ENCODE data around the gene KLF13. TPM values are rescaled to one million over a fixed set of nuclear protein-coding genes. Genes with fewer than 3 reads are reported as not detected.

KLF13 gene
- total and polyA plus RNA-seq, 2 donors (not counting 1 experiment from before 2014, with no cell fraction given): 39.6 to 42.9 TPM

- no peak overlapping the region for H3K4me2 ChIP-seq (ENCODE audit: extremely low read depth, insufficient read depth, low read length)
- no peaks in the 10 kb centered on the region for H4K20me1 ChIP-seq (ENCODE audit: control insufficient read depth, extremely low read depth, insufficient read depth, low read length)
- no peak for DNase-seq (ENCODE audit: low read depth in 2 of 2)
- peaks cover 8% of the 10 kb centered on the region for H3K4me1 ChIP-seq (ENCODE audit: control insufficient read depth, extremely low read depth, insufficient read depth, low read length)
- no peak overlapping the region for H3K27ac ChIP-seq (ENCODE audit: insufficient read depth, low read length)
- TF ChIP-seq CTCF (conservative IDR thresholded peaks at IDR 0.05 in 1 of 2, IDR thresholded peaks at IDR 0.05 in 1 of 2; ENCODE audit: low read depth in 1 of 2, low read length in 2 of 2) (no peak), EZH2 (IDR thresholded peaks at IDR 0.05; ENCODE audit: low read length, missing control alignments) (no peak)
- no peak overlapping the region for H2AFZ ChIP-seq (ENCODE audit: low read length)
- H3K79me2 ChIP-seq (ENCODE audit: control insufficient read depth, insufficient read depth, low read length): peaks cover 57% of the 10 kb centered on the region
- H3K4me3 ChIP-seq (replicated peaks in 1 of 4; ENCODE audit: control extremely low read depth in 1 of 4, insufficient read depth in 1 of 4, low read depth in 3 of 4, low read length in 4 of 4): no peak overlapping the region
- no peaks in the 10 kb centered on the region for H3K36me3 ChIP-seq (ENCODE audit: control insufficient read depth, insufficient read depth, low read length)
- H3K9me3 ChIP-seq (ENCODE audit: control insufficient read depth, insufficient read depth, low read depth, low read length): no peaks in the 10 kb centered on the region
- H3K27me3 ChIP-seq (ENCODE audit: control insufficient read depth, insufficient read depth, low read length): no peaks in the 10 kb centered on the region
- H3K9ac ChIP-seq (ENCODE audit: insufficient read depth, low read length): no peak overlapping the region
Measured at GRCh38 chr15:31347067-31347975, 20.7 kb downstream of the KLF13 start.

- no peaks in the 10 kb centered on the region for H3K36me3 ChIP-seq (ENCODE audit: control insufficient read depth, insufficient read depth, low read length)
- peaks cover 17% of the 10 kb centered on the region for H3K4me1 ChIP-seq (ENCODE audit: control insufficient read depth, extremely low read depth, insufficient read depth, low read length)
- no peaks in the 10 kb centered on the region for H3K27me3 ChIP-seq (ENCODE audit: control insufficient read depth, insufficient read depth, low read length)
- no peak overlapping the region for H3K4me2 ChIP-seq (ENCODE audit: extremely low read depth, insufficient read depth, low read length)
- H3K9me3 ChIP-seq (ENCODE audit: control insufficient read depth, insufficient read depth, low read depth, low read length): no peaks in the 10 kb centered on the region
- H3K9ac ChIP-seq (ENCODE audit: insufficient read depth, low read length): no peak overlapping the region
- H2AFZ ChIP-seq (ENCODE audit: low read length): no peak overlapping the region
- H3K4me3 ChIP-seq (replicated peaks in 1 of 4; ENCODE audit: control extremely low read depth in 1 of 4, insufficient read depth in 1 of 4, low read depth in 3 of 4, low read length in 4 of 4): no peak overlapping the region
- no peak overlapping the region for H3K27ac ChIP-seq (ENCODE audit: insufficient read depth, low read length)
- no peak for DNase-seq (ENCODE audit: low read depth in 2 of 2)
- peaks cover 57% of the 10 kb centered on the region for H3K79me2 ChIP-seq (ENCODE audit: control insufficient read depth, insufficient read depth, low read length)
- no peaks in the 10 kb centered on the region for H4K20me1 ChIP-seq (ENCODE audit: control insufficient read depth, extremely low read depth, insufficient read depth, low read length)
- TF ChIP-seq EZH2 (IDR thresholded peaks at IDR 0.05; ENCODE audit: low read length, missing control alignments) (no peak), CTCF (conservative IDR thresholded peaks at IDR 0.05 in 1 of 2, IDR thresholded peaks at IDR 0.05 in 1 of 2; ENCODE audit: low read depth in 1 of 2, low read length in 2 of 2) (no peak)
Measured at GRCh38 chr15:31347981-31348803, 21.6 kb downstream of the KLF13 start.
